DMS 273 treated with DMSO at 0.1 percent for 48 hours (cell line): ENCODE data around the gene SMAD4.
"Not testable (repeated sequence)": the region's sequence is repeated elsewhere in the genome, so short reads cannot be mapped to it uniquely, and the experiment has no call there.

Experiments used
- DNase-seq: peaks from one replicate; lab custom pipeline; 2025; lab: John Stamatoyannopoulos, UW

The SMAD4 gene

GRCh38 chr18:51111633-51112355 is 81.8 kb downstream of the SMAD4 start:
- DNase-seq: not testable (repeated sequence)

DNA sequence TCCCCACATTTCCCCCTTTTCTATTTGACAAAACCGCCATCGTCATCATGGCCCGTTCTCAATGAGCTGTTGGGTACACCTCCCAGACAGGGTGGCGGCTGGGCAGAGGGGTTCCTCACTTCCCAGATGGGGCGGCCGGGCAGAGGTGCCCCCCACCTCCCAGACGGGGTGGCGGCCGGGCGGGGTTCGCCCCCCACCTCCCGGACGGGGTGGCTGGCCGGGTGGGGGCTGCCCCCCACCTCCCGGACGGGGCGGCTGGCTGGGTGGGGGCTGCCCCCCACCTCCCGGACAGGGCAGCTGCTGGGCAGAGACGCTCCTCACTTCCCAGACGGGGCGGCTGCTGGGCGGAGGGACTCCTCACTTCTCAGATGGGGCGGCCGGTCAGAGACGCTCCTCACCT is 87.0 kb downstream of the SMAD4 start:
- not testable (repeated sequence) for DNase-seq

- not testable (repeated sequence) for DNase-seq
Observed at GRCh38 chr18:51119561-51119960, 89.5 kb downstream of the SMAD4 start.

DNA sequence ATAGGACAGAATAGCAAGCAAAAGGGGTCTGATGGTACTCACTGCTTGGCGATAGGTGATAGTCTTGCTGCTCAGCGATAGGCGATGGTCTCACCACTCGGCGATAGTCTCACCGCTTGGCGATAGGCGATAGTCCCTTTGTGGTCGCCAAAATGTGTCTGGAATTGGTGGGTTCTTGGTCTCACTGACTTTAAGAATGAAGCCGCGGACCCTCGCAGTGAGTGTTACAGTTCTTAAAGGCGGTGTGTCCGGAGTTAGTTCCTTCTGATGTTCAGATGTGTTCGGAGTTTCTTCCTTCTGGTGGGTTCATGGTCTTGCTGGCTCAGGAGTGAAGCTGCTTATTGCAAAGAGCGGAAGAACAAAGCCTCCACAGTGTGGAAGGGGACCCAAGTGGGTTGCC is 90.0 kb downstream of the SMAD4 start:
- DNase-seq: not testable (repeated sequence)

- DNase-seq: no peak
Observed at GRCh38 chr18:51120809-51121596, 91.0 kb downstream of the SMAD4 start.

DNA sequence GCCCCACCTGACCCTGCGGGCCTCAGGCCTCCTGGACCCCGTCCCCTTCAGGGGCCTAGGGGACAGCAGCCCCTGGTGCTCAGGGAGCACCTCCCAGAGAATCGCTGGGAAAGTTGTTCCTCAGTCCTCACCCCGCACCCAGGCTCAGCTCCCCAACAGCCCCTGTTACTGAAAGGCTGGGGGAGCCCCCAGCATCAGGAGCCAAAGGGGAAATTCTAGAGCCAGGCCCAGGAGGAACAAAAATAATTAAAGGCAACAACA is 91.5 kb downstream of the SMAD4 start:
- no peak for DNase-seq

GRCh38 chr18:51122266-51123045 is 92.4 kb downstream of the SMAD4 start:
- DNase-seq: no peak

DNA sequence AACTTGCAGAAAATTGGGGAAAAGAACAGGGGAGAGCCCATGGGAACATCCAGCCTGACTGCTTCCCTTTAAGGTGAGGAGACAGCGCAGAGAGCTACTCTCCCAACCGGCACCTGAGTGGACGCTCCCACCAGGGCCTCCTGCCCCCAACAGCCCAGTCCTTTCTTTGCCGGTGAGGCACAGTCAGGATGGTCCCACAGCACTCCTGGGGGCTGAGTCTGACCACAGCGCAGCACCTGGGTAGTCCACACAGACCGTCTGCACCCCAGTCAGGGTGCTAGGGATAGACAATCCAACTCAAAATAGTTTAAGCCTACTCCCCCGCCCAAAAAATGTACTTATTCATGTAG is 93.0 kb downstream of the SMAD4 start:
- no peak for DNase-seq

DNA sequence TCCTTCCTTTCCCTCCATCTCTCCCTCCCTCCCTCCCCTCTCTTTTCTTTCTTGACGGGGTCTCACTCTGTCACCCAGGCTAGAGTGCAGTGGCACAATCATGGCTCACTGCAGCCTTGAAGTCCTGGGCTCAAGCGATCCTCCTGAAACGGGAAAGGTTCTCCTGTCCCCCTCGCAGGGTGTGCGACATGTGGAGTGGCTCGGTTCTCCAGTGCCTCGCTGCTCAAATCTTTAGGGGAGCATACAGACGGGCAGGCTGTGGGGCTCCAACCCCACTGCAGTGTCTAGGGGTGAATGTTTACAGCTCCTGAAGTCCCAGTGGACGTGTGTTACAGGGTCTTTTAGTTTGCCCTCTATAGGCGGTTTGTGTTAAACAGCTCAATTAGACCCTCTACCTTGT is 93.5 kb downstream of the SMAD4 start:
- DNase-seq: no peak

DNA sequence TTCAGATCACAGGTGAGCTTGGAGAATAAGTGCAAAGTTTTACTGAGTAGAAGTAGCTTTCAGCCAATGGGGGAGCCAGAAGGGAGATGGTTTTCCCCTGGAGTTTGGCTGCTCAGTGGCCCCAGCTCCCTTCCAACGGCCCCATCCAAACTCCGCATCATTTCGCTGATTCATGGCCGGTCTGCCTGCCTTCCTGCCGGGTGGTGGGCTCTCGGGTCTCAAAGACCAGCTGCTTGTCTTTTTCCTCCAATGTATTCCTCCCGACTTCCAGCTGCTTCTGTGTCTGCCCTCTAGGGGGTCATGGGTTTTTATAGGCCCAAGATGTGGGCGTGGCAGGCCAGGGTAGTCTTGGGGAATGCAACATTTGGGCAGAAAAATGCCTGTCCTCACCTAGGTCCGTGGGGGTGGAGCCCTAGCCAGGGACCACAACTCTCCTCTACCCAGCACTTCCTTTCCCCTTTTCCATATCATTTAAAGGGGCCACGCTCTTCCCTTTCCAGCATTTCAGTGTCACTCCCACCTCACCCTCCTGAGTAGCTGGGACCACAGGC is 94.0 kb downstream of the SMAD4 start:
- DNase-seq: no peak

GRCh38 chr18:51125976-51126375 is 96.0 kb downstream of the SMAD4 start:
- DNase-seq: no peak

- DNase-seq: no peak
Observed at GRCh38 chr18:51127664-51128063, 97.7 kb downstream of the SMAD4 start.

DNA sequence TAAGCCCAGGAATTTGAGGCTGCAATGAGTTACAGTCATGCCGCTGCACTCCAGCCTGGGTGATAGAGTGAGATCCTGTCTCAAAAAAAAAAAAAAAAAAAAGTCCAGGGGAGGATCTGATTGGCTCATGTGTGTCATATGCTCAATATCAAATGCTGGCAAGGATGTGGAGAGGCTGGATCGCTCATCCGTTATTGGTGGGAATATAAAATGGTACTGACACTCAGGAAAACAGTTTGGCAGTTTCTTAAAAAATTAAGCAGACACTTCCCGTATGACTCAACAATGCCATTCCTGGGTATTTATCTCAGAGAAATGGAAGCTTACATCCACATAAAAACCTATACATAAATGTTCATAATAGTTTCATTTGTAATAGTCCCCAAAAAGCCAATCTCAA is 98.5 kb downstream of the SMAD4 start:
- DNase-seq: no peak

DNA sequence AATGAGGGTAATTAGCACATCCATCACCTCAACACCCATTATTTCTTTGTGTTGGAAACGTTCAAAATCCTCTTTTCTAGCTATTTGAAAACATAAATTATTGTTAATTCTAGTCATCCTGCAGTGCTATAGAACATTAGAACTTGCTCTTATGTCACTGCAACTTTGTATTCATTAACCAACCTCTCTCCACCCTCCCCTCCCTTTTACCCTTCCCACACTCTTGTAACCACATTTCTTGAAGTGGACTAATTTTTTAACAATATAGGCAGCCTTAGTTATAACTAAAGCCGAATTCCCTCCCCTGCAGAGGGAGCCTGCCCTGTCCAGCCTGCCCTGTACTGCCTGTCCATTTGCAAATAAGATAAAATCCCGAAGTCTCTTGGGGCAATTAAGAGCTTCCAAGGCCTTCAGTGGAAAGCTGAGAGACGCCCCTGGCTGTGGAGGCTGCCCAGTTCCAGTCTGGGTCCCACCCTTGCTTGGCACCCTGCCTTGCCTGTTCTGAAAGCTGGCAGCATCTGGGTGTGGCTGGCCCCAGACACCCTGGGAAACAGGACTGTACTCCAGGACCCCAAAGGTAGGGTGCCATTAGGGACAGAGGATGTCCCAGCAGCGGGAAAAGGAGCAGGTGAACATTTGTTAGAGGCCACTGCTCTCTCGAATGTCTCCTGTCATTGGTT is 102.4 kb downstream of the SMAD4 start:
- no peak for DNase-seq

DNA sequence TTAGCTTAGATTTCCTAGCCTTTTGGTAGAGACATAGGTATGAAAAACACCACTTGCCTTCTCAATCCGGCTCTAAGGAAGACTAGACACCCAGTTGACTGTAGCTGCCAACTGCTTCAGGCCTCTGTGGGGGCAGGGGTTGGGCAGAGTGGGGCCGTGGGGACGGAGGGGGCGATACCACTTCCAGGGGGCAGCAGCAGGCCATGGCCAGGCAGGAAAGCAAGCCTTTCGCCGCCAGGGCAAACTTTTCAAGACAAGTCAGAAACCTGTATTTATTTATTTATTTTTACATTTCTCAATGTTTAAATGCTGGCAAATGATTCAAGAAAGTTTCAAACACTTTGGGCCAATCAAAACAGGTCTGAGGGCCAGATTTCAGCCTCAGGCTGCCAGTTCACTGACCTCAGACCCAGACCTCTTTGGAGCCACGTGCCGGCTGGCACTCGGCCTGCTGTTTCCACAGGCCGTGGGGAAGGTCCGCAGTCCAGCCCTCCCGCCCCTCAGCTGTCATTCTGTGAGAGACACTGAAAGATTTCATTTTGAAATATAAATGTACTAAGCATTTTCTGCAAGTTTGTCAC is 103.7 kb downstream of the SMAD4 start:
- DNase-seq: no peak
